NCI-H2196 treated with DMSO at 0.1 percent for 48 hours (cell line): ENCODE data around the gene MCOLN1.

Experiments used
- DNase-seq: peaks from one replicate; lab custom pipeline; 2025; ENCODE audit not compliant: unreplicated experiment; lab: John Stamatoyannopoulos, UW

MCOLN1 gene

DNA sequence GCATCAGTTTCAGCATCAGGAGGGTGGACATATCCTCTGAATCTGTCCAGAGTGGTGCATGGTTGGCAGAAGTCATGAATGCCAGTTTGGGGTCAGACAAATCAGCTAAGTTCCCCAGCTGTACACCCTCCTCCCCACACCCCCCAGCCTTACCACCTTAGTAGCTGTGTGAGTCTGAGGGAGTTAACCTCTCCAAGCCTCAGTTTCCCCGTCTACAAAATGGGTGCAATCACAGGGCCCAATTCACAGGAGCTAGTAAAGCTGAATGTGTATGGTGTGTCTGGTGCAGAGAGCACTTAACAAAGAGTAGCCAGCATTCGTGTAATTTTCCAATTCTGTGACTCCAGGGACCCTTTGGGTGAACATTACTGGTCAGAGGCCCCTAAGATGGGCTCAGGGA lies 19.9 kb upstream of the MCOLN1 start:
- DNase-seq = no peak

DNA sequence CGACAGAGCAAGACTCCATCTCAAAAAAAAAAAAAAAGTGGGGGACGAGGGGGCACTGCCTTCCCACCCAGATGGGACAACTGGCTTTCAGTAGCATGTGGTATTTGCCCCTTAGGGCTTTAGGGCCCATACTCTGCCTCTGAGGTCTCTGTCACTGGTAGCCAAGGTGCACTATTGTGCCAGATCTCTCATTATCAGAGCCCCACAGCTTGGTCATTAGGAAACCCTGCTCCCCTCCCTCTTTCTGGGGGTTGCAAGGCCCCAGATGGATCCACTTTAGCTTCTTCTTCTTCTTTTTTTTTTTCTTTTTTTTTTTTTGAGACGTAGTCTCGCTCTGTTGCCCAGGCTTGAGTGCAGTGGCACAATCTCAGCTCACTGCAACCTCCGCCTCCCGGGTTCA lies 17.7 kb upstream of the MCOLN1 start:
- no peak for DNase-seq

DNA sequence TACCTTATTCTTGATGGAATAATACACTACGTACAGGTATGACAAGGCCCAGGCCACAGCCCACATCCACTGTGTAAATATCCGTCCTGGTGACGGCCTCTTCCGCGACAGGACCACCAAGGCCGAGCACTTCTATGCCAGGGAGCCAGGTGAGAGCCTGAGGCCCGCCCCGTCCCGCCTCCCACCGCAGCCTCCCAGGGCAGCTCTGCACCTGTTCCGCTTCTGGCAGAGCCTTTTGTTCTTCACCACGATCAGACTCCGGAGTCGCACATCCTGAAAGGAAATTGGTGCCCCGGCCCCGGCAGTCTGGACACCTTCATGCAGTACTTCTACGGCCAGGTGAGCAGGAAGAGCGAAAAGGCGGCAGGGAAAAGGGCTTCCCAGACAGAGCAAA lies 17.1 kb upstream of the MCOLN1 start:
- peak; percentile 32 for DNase-seq

DNA sequence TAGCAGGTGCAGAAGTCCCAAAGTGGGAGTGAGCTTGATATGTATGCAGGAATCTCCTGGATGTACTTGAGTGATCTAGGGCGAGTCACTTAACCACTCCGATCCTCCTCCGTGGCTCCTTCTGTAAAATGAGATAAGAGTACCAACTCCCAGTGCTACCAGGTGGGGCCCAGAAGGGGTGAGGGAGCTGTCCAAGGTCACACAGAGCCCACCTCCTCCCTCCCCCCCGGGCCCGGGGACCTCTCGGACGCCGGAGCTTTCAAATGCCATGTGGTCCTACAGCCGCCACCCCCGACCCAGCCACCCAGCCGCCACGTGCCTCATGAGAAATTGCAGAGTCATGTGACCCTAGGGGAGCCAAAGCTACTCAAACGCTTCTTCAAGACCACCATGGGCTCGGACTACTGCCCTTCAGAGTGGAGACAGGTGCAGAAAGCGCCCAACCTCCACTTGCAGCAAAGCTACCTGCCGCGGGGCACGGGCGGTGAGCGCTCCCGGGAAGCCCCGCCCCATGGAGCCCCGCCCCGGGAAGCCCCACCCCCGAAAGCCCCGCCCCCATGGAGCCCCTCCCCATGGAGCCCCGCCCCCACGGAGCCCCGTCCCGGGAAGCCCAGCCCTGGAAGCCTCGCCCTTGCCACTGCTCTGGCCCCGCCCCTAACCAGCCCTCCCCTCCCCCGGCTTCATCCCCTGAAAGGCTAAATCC lies 16.6 kb upstream of the MCOLN1 start:
- DNase-seq = peak; percentile 58

DNA sequence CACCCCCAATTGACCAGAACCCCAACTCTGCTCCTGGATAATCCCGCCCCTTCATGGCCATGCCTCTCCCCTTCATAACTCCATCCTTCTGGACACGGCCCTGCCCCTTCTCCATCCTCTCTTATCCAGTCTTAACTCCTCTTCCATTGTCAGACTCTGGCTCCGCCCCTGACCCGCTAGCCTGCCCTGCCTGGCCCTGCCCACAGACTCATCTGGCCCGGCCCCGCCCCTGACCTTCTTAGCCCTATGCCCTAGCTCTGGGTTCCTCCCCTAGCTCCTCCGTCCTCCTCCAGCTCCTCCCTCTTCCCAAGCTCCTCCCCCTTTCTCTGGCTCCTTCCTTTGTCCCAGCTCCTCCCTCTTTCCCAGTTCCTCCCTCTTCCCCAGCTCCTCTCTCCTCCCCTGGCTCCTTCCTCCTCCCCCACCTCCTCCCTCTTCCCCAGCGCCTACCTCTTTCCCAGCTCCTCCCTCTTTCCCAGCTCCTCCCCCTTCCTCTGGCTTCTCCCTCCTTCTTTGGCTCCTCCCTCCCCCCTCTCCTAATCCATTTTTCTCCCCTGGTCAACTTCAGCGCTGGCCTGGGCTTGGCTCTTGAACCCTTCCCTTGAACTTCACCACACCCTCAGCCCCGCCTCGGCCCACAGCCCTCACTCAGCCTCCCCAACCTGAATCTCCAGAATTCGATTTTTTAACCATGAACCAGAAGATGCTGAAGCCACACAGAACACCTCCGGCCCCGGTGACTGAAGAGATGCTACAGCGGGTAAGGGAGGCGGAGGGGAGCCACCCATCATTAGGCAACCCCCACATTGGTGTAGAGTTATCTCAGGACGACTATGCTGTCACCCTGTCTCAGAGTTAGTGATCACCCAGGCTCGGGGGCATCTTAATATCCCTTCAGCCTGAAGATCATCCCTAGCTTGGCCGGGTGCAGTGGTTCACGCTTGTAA lies 15.8 kb upstream of the MCOLN1 start:
- peak; percentile 95 for DNase-seq

DNA sequence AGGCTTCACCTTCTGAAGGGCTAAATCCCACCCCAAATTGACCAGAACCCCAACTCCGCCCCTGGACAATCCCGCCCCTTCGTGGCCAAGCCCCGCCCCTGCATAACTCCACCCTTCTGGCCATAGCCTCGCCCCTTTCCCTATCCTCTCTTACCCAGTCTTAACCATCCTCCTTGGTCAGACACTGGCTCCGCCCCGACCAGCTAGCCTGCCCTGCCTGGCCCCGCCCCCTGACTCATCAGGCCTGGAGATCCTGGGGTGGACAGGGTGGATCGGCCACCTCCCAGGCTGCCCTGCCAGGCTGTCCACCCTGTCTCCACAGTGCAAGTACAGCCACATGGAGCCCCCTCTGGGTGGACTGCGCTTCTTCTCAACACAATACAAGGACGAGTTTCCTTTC lies 14.5 kb upstream of the MCOLN1 start:
- DNase-seq = peak; percentile 43

DNA sequence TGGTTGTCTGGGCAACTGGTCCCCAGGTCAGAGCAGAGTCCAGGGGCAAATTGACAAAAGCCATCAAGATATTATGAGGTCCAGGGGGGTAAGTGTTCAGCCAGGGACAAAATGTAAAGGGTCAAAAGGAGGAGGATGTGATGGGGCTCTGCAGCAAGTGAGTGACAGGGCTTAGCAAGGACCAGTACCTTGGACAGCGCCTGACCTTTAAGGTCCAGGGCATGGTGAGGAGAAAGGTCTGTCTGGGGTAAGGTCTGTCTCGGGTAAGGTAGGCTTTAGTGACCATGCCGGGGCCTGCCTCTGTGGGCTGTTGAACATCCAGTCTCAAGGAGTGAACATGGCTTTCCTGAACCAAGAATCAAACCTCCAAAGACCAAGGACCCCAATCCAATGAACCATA lies 12.8 kb upstream of the MCOLN1 start:
- DNase-seq = no peak

DNA sequence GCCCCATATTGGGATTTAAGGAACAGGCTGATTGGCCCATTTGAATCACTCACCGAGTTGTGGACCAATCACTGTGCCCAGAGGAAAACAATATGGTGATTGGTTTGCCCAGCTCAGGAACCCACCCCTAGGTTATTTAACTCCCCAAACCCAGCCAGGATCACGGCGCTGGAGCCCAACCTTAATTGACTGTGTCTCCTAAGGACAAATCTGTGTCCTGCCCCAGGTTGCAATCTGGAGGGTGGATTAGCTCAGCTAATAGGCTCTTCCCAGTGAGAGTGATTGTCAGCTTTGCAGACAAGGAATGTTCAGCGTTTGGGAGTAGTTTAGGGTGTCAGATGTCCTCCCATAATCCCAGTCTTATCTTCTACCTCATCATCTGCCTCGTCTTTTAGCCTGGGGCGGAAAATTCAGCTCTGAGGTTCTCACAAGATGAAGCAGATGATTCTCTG lies 10.0 kb upstream of the MCOLN1 start:
- no peak for DNase-seq

DNA sequence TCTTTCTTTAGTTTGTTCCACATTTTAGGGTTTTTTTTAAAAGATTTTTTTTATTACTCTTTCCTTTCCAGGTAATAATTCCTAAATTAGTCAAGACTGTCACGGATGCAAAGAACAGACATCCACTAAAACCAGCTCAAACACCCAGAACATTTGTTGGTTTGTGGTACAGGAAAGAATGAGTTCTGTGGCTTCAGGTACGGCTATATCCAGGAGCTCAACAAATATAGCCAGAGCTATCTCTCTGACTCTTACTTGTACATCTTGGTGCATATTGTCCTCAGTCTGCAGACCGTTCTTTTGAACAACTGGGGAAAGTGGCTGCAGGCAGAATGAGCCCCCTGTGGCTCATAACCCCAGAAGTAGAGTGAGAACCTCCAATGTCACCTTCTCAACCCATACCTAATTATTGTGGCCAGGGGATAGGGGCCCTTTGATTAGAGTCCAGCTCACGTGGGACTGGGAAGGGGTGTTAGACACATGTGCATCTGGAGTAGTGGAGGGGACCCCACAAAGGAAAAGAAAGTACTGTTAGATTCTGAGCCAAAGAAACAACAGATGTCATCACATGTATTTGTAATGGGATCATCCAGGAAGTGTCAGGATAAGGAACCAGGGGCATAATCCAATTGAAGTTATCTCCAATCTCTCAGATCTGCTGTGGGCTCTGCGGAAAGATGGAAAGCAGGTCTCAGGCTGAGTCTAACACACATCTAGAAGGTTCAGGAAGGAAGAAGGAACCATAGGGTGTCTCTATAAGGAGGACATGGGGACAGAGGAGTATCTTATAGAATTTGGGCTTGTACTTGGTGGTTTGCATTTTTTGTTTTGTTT lies 8.4 kb upstream of the MCOLN1 start:
- no peak for DNase-seq

DNA sequence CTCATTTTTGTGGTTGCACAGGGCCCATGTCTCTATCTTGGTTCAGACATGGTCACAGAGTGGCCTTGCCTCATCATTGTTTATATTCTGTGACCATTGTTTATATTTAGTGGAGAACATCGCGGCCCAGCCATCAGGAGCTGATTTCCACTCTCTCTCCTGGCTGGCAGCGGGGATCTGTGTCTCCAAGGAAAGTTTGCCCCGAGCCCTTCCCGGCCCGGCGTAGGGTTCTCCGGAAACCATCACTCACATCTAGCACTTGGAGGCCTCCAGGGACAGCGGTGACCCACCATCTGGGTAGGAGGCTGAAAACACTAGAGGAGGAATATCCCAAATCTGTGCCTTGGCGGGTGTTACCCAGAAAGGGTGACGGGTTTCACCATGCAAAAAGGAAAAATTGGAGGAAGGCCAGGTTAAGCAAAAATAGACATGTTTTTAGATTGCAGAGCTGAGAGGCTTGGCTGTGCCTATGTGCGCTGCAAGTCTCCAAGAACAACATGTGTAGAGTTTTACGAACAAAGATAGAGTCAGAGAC lies 7.2 kb upstream of the MCOLN1 start:
- no peak for DNase-seq

DNA sequence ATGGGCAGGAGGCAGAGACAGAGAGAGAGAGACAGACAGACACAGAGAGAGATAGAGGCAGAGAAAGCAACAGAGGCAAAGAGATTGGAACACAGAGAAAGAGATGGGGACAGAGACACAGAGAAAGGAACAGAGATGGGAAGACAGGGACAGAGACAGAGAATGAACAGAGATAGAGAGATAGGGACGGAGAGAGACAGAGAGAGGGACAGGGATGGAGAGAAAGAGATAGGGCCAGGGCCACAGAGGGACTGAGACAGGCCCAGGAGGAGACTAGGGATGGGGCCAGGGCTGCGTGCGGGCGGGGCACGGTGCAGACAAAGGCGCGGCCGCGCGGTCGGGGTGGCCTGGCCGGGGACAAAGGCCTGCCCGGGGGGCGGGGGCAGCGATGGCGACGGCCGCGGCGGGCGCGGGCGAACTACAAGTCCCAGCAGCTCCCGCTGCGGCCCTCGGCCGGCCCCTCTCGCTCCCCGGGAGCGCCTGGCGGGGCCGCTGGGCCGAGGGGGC lies 6.7 kb upstream of the MCOLN1 start, which contains the start of gene ZNF358:
ZNF358 (plus strand) TSS at position 459 of the 507 bp plus-strand sequence. CDS start 3,140 bp downstream, outside the sequence.
- peak; percentile 75 for DNase-seq

DNA sequence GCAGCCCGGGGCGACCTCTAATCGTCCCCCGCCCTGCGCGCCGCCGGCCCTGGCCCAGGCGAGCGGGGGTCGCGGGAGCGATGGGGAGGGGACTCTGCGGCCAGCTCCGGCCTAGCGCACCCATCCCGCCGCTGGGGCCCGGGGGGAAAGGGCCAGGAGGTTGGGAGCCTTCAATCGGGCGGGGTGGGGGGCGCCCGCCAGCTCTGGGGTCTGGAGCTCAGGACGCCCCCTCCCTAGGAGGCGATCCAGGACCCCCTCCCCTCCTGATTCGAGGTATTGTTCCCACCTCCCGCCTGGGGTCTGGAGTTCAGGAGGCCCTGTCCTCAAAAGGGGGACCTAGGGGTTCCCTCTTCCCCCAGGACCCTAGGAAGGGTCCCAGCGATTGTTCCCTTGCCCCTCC lies 6.1 kb upstream of the MCOLN1 start:
- DNase-seq = no peak

DNA sequence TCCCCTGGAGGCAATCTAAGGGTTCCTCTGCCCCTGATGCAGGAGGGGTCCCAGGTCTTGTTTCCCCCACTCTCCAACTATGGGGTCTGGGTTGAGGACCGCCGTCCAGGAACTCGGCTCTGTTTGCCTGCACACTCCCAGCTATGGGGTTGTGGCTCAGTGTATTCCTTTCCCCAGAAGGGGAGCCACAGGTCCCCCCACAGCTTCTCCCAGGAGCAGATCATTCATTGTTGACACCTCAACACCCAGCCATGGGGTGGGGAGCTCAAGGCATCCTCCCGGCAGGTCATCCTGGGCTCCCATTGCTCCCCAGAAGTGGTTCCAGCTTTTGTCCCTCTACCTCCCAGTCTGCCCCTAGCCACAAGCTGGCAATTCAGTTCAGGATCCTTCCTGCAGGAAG lies 5.5 kb upstream of the MCOLN1 start:
- DNase-seq = no peak

DNA sequence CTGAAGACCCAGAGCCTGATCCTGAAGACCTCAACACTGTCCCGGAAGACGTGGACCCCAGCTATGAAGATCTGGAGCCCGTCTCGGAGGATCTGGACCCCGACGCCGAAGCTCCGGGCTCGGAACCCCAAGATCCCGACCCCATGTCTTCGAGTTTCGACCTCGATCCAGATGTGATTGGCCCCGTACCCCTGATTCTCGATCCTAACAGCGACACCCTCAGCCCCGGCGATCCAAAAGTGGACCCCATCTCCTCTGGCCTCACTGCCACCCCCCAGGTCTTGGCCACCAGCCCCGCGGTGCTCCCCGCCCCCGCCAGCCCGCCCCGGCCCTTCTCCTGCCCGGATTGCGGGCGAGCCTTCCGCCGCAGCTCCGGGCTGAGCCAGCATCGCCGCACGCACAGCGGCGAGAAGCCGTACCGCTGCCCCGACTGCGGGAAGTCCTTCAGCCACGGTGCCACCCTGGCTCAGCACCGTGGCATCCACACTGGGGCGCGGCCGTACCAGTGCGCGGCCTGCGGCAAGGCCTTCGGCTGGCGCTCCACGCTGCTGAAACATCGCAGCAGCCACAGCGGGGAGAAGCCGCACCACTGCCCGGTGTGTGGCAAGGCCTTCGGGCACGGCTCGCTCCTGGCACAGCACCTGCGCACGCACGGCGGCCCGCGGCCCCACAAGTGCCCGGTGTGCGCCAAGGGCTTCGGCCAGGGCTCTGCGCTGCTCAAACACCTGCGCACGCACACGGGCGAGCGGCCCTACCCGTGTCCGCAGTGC lies 2.9 kb upstream of the MCOLN1 start:
- no peak for DNase-seq

DNA sequence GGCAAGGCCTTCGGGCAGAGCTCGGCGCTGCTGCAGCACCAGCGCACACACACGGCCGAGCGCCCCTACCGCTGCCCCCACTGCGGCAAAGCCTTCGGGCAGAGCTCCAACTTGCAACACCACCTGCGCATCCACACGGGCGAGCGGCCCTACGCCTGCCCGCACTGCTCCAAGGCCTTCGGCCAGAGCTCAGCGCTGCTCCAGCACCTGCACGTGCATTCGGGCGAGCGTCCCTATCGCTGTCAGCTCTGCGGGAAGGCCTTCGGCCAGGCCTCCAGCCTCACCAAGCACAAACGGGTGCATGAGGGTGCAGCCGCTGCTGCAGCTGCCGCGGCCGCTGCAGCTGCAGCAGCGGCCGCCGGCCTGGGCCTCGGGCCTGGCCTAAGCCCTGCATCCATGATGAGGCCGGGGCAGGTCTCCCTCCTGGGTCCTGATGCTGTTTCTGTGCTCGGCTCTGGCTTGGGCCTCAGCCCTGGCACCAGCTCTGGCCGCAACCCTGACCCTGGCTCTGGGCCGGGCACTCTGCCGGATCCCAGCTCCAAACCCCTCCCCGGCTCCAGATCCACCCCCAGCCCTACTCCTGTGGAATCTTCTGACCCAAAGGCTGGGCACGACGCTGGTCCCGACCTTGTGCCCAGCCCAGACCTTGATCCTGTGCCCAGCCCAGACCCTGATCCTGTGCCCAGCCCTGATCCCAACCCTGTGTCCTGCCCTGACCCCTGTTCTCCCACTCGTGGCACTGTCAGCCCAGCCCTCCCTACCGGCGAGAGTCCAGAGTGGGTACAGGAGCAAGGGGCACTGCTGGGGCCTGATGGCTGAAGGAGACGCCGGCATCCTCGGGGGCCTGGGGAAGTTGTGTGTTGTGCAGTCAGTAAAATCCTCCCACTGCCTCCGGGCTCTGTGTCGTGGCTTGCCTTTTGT lies 2.0 kb upstream of the MCOLN1 start:
- no peak for DNase-seq

DNA sequence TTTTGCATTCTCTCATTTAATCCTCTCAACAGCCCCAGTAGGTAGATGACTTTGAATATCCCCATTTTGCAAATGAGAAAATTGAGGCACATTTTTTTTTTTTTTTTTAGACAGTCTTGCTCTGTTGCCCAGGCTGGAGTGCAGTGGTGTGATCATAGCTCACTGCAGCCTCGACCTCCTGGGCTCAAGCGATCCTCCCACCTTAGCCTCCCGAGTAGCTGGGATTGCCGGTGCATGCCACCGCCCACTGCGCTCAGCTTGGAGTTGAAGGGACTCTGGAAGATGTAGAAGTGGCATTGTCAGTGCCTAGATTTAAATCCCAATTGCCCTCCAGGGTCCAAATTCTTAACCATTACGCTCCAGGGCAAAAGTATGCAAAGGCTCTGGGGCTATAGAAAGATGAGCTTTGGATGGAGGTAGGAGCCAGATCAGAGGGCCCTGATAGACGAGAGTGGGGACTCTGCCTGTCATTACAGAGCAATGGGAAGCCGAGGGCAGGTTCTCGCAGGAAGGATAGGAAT lies 813 bp upstream of the MCOLN1 start:
- no peak for DNase-seq

DNA sequence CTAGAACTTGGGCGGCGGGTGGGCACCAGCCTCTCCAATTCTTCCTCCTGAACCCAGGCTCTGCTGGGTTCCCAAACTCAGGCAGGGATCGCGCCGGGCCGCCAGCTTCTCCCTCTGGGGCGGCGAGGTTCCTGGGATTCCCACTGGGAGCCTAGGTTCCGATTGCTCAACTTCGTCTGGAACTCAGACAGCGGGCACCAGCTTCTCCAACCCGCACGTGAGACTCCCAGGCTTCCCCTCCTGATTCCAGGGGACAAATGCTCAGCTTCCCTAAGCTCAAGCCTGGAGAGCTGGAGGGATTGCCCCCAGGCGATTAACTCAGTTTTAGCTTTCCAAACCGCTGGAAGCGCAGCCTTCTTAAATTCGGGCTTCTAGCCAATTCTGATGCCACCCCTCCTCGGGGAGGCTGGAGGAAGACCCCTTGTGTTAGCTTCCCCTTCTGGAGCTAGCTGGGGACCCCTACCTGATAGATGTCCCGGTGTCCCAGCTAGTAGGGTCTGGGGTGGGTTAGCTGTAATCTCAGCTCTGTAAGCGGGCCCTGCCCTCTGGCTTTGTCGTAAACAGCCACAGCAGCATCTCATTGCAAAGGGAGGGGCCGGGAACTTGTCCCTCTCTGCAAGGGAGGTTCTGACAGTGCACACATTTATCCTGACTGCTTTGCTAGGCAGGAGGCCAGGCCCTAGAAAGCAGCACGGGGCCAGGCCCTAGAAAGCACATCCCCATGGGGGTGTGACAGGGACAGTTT lies 671 bp downstream of the MCOLN1 start:
- DNase-seq = no peak

DNA sequence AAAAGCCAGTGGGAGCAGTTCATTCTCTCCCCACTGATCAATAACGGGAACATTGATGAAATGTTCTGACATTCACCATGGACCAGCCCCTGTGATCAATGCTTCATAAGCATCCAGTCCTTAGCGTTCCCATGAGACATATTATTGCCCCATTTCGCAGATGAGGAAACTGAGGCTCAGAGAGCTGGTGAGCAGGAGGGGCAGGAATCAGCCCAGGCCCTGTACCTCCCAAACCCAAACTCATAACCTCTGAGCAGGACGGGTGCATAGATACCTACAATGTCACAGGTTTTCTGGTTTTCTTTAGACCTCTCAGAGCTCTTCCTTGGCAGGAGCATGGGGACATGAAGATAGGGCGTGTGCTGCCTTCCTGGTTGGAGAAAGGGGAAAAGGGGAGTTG lies 2.1 kb downstream of the MCOLN1 start:
- DNase-seq = no peak
